Esophagus muscularis mucosa (tissue), 4 donors: Measurements from ENCODE around the gene NTM. TPM values are rescaled to one million over a fixed set of nuclear protein-coding genes. Genes with fewer than 3 reads are reported as not detected.

Experiments used
- DNase-seq: peaks from one replicate; pipeline ENCODE4 v3.0.0-alpha.2; 2017; ENCODE audit errors: extremely low spot score
- H3K27ac ChIP-seq, 4 donors: fragments of 200-600 bp; sonication (generic); replicated peaks in 1 of 4; 1 replicate in 3 of 4; 2 replicates in 1 of 4; pipeline ENCODE4 v1.5.1; 2016 to 2019; ENCODE audit warnings: mild to moderate bottlenecking in 1 of 4
- H3K27me3 ChIP-seq, 4 donors: fragments of 200-600 bp; sonication (generic); one replicate each; pipeline versions ENCODE4 v1.5.1 to v1.6.0; 2016 to 2019
- H3K36me3 ChIP-seq, 4 donors: fragments of 200-600 bp; sonication (generic); one replicate each; pipeline ENCODE4 v1.5.1; 2016 to 2019
- H3K4me1 ChIP-seq, 4 donors: fragments of 200-600 bp; sonication (generic); one replicate each; pipeline ENCODE4 v1.5.1; 2016 to 2019
- H3K4me3 ChIP-seq, 4 donors: fragments of 200-600 bp; sonication (generic); 1 replicate in 2 of 4; 2 replicates in 2 of 4; pipeline ENCODE4 v1.5.1; 2016 to 2019; ENCODE audit warnings: mild to moderate bottlenecking in 4 of 4, moderate library complexity in 1 of 4
- H3K9me3 ChIP-seq, 4 donors: fragments of 200-600 bp; sonication (generic); 1 replicate in 3 of 4; 2 replicates in 1 of 4; pipeline ENCODE4 v1.5.1; 2016 to 2019
- EP300 ChIP-seq: sonication (generic); formaldehyde crosslinking; IDR thresholded peaks from one replicate; pipeline ENCODE4 v1.6.1; 2017; ENCODE audit warnings: antibody characterized with exemption
- POLR2A ChIP-seq: fragments of 450-650 bp; IDR thresholded peaks from one replicate; pipeline ENCODE4 v1.6.1; 2017; ENCODE audit warnings: antibody characterized with exemption, moderate library complexity, mild to moderate bottlenecking, low read depth
- POLR2AphosphoS5 ChIP-seq, 2 donors: sonication (generic); formaldehyde crosslinking; IDR thresholded peaks; one replicate each; pipeline ENCODE4 v1.6.1; 2017; ENCODE audit warnings: antibody characterized with exemption in 2 of 2
- WGBS: methylation state at CpG from one replicate; pipeline ENCODE4 v1.1.5; 2018; 5-methylcytosine and 5-hydroxymethylcytosine counted together
- intact Hi-C: fragments of 100-400 bp; cut with DNase I; formaldehyde crosslinking; loops from one replicate; pipeline ENCODE4 v1.15.1; 2023
- total RNA-seq, 4 donors: library from RNA; depleted of rRNA; stranded (reverse); fragments of >200 nt; gene quantifications; one replicate each; pipeline versions ENCODE4 v1.1.0 to v1.2.1, GENCODE V29; 2016
- TF ChIP-seq, protein P1 (sequence below), 3 experiments: fragments of 200-600 bp in 2 of 3; fragments of 450-650 bp in 1 of 3; sonication (generic) in 2 of 3; IDR thresholded peaks; one replicate each; pipeline ENCODE4 v1.5.1; 2017 to 2019; ENCODE audit warnings: antibody characterized with exemption in 3 of 3, mild to moderate bottlenecking in 2 of 3, moderate library complexity in 1 of 3

NTM gene
- total RNA-seq, 4 donors from 2014 or later, result 5.6 to 25.3 (median 8.3) TPM

GRCh38 chr11:131975619-131976018 lies 605.2 kb downstream of the NTM start:
- no peak for DNase-seq
- WGBS, result 72% methylated on average over 5 of the region's 5 CpGs
- no peak overlapping the region for H3K4me3 ChIP-seq
- H3K36me3 ChIP-seq, result no peaks in the 10 kb centered on the region
- H3K27ac ChIP-seq, result no peak overlapping the region
- H3K27me3 ChIP-seq, result no peaks in the 10 kb centered on the region
- intact Hi-C loops, result no loop called here
- no peaks in the 10 kb centered on the region for H3K9me3 ChIP-seq
- TF ChIP-seq POLR2A (no peak), POLR2AphosphoS5 (IDR thresholded peaks at IDR 0.05) (no peak), EP300 (no peak)
- TF ChIP-seq, protein P1, sequence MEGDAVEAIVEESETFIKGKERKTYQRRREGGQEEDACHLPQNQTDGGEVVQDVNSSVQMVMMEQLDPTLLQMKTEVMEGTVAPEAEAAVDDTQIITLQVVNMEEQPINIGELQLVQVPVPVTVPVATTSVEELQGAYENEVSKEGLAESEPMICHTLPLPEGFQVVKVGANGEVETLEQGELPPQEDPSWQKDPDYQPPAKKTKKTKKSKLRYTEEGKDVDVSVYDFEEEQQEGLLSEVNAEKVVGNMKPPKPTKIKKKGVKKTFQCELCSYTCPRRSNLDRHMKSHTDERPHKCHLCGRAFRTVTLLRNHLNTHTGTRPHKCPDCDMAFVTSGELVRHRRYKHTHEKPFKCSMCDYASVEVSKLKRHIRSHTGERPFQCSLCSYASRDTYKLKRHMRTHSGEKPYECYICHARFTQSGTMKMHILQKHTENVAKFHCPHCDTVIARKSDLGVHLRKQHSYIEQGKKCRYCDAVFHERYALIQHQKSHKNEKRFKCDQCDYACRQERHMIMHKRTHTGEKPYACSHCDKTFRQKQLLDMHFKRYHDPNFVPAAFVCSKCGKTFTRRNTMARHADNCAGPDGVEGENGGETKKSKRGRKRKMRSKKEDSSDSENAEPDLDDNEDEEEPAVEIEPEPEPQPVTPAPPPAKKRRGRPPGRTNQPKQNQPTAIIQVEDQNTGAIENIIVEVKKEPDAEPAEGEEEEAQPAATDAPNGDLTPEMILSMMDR (IDR thresholded peaks at IDR 0.05), result no peak
- H3K4me1 ChIP-seq, result no peaks in the 10 kb centered on the region

DNA sequence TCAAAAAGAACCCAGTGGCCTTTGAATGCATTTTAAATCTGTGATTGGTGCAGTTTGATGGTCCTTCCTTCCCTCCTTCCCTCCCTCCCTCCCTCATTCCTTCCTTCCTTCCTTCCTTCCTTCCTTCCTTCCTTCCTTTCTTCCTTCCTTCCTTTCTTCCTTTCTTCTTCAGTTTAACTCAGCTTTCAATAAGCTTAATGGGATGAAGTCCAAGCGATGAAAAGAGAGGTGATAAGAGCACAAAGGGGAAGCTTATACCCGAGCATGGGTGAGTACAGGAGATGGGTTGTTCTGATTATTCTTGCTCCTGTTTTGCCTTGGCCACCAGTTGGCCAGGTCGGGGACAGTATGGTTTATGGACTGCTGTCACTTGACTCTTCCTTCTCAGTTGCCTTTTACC lies 605.6 kb downstream of the NTM start:
- no peaks in the 10 kb centered on the region for H3K9me3 ChIP-seq
- intact Hi-C loops, result no loop called here
- H3K4me3 ChIP-seq, result no peak overlapping the region
- H3K27me3 ChIP-seq, result no peaks in the 10 kb centered on the region
- no peak for DNase-seq
- H3K4me1 ChIP-seq, result peaks cover 0 to 3% (median 0%) of the 10 kb centered on the region in 4 donors
- no peaks in the 10 kb centered on the region for H3K36me3 ChIP-seq
- 89% methylated on average over 3 of the region's 3 CpGs for WGBS
- TF ChIP-seq EP300 (no peak), POLR2A (no peak), POLR2AphosphoS5 (IDR thresholded peaks at IDR 0.05) (no peak)
- H3K27ac ChIP-seq, result no peak overlapping the region

GRCh38 chr11:131977231-131977630 lies 606.8 kb downstream of the NTM start:
- H3K36me3 ChIP-seq, result no peaks in the 10 kb centered on the region
- intact Hi-C loops, result no loop called here
- no peak overlapping the region for H3K4me3 ChIP-seq
- no peak for DNase-seq
- H3K9me3 ChIP-seq, result no peaks in the 10 kb centered on the region
- H3K4me1 ChIP-seq, result peaks cover 0 to 7% (median 0%) of the 10 kb centered on the region in 4 donors
- TF ChIP-seq EP300 (no peak), POLR2A (no peak), POLR2AphosphoS5 (IDR thresholded peaks at IDR 0.05) (no peak)
- TF ChIP-seq, protein P1 (IDR thresholded peaks at IDR 0.05), result no peak
- 91% methylated on average over 6 of the region's 6 CpGs for WGBS
- no peak overlapping the region for H3K27ac ChIP-seq
- H3K27me3 ChIP-seq, result no peaks in the 10 kb centered on the region

DNA sequence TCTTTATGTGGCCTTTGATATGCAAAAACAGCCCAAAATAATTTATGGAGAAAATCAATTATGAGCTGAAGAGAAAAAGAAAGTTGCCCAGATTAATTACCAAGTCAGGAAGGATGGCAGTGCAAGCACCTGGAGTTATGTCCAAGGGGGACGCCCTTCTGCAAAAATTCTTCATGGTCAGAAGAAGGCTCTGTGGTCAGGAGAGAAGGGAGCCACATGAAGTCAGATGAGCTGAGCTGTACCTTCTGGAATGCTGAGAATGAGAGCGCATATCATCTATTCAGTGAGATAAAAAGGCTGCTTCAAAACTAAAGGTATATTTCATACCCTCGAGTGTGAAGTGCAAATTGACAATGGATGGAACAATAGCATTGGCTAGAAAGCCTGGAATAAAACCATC lies 607.4 kb downstream of the NTM start:
- TF ChIP-seq EP300, result no peak
- TF ChIP-seq POLR2A, result no peak
- TF ChIP-seq, protein P1 (IDR thresholded peaks at IDR 0.05), result no peak
- TF ChIP-seq POLR2AphosphoS5 (IDR thresholded peaks at IDR 0.05), result no peak
- H3K9me3 ChIP-seq, result no peaks in the 10 kb centered on the region
- no peaks in the 10 kb centered on the region for H3K36me3 ChIP-seq
- intact Hi-C loops, result no loop called here
- WGBS, result 87% methylated on average over 3 of the region's 3 CpGs
- DNase-seq, result no peak
- no peaks in the 10 kb centered on the region for H3K27me3 ChIP-seq
- no peak overlapping the region for H3K27ac ChIP-seq
- no peak overlapping the region for H3K4me3 ChIP-seq
- peaks cover 0 to 7% (median 0%) of the 10 kb centered on the region in 4 donors for H3K4me1 ChIP-seq

GRCh38 chr11:131978351-131978750 lies 607.9 kb downstream of the NTM start:
- H3K27ac ChIP-seq, result no peak overlapping the region
- H3K27me3 ChIP-seq, result no peaks in the 10 kb centered on the region
- peaks cover 0 to 7% (median 0%) of the 10 kb centered on the region in 4 donors for H3K4me1 ChIP-seq
- DNase-seq, result no peak
- TF ChIP-seq, protein P1 (IDR thresholded peaks at IDR 0.05), result no peak
- TF ChIP-seq POLR2AphosphoS5 (IDR thresholded peaks at IDR 0.05) (no peak), EP300 (no peak), POLR2A (no peak)
- H3K9me3 ChIP-seq, result no peaks in the 10 kb centered on the region
- H3K4me3 ChIP-seq, result no peak overlapping the region
- H3K36me3 ChIP-seq, result no peaks in the 10 kb centered on the region
- intact Hi-C loops, result no loop called here
- WGBS, result 84% methylated on average over 5 of the region's 5 CpGs
